Mesothelial cell of epicardium (in vitro differentiated cells): ENCODE data around the gene NAPB. TPM values are rescaled to one million over a fixed set of nuclear protein-coding genes. Genes with fewer than 3 reads are reported as not detected.

Source experiments
- DNase-seq, 2 experiments: peaks; one replicate each; pipeline ENCODE4 v3.0.0; 2021; ENCODE audit warnings: low spot score in 2 of 2; ENCODE audit not compliant: unreplicated experiment in 2 of 2
- H3K27ac Mint-ChIP-seq: 2 replicates; pipeline ENCODE4 v1.8.0; 2021; ENCODE audit warnings: mixed read lengths
- H3K27me3 Mint-ChIP-seq: 2 replicates; pipeline ENCODE4 v1.8.0; 2021; ENCODE audit warnings: low read depth, mixed read lengths
- H3K36me3 Mint-ChIP-seq: 2 replicates; pipeline ENCODE4 v1.8.0; 2021; ENCODE audit warnings: mixed read lengths
- H3K4me1 Mint-ChIP-seq: 2 replicates; pipeline ENCODE4 v1.8.0; 2021; ENCODE audit warnings: mixed read lengths
- H3K4me3 Mint-ChIP-seq: 2 replicates; pipeline ENCODE4 v1.8.0; 2021; ENCODE audit warnings: mild to moderate bottlenecking, moderate library complexity, mixed read lengths
- H3K9me3 Mint-ChIP-seq: 2 replicates; pipeline ENCODE4 v1.8.0; 2021; ENCODE audit warnings: mixed read lengths
- CTCF ChIP-seq: fragments of 200-600 bp; sonication (generic); IDR thresholded peaks from one replicate; pipeline ENCODE4 v1.5.0; 2021; ENCODE audit warnings: antibody characterized with exemption; ENCODE audit not compliant: unreplicated experiment
- total RNA-seq: library from RNA; stranded (reverse); gene quantifications from 3 replicates; pipeline ENCODE4 v1.2.1, GENCODE V29; 2021

The NAPB gene
- total RNA-seq, 1 donor from 2014 or later = 18.0 TPM

- Mint-ChIP-seq H3K27me3 (peaks cover 17% of the 10 kb centered on the region), H3K4me3 (no peak overlapping the region), H3K9me3 (no peaks in the 10 kb centered on the region), H3K4me1 (no peaks in the 10 kb centered on the region), H3K36me3 (no peaks in the 10 kb centered on the region), H3K27ac (no peak overlapping the region)
- no peak for TF ChIP-seq CTCF
- DNase-seq = no peak
Measured at GRCh38 chr20:23455639-23456038, 34.4 kb upstream of the NAPB start.

GRCh38 chr20:23454816-23455215, 33.5 kb upstream of the NAPB start:
- Mint-ChIP-seq H3K27ac (no peak overlapping the region), H3K9me3 (no peaks in the 10 kb centered on the region), H3K4me3 (no peak overlapping the region), H3K36me3 (no peaks in the 10 kb centered on the region), H3K4me1 (no peaks in the 10 kb centered on the region), H3K27me3 (peaks cover 17% of the 10 kb centered on the region)
- TF ChIP-seq CTCF = no peak
- DNase-seq = no peak

GRCh38 chr20:23453549-23454543, 32.6 kb upstream of the NAPB start:
- no peaks in the 10 kb centered on the region for H3K9me3 Mint-ChIP-seq
- no peak overlapping the region for H3K27ac Mint-ChIP-seq
- peaks cover 14% of the 10 kb centered on the region for H3K27me3 Mint-ChIP-seq
- TF ChIP-seq CTCF = no peak
- no peaks in the 10 kb centered on the region for H3K4me1 Mint-ChIP-seq
- H3K36me3 Mint-ChIP-seq = no peaks in the 10 kb centered on the region
- no peak overlapping the region for H3K4me3 Mint-ChIP-seq
- DNase-seq = no peak

GRCh38 chr20:23452776-23453175, 31.5 kb upstream of the NAPB start, which contains the start of gene CST11:
CST11 (minus strand) TSS chr20:23452876; CDS start chr20:23452811, 65 bp downstream.
- Mint-ChIP-seq H3K27ac (no peak within 1 kb of the TSS), H3K36me3 (no peaks in the 10 kb centered on the region)

GRCh38 chr20:23451956-23452487, 30.7 kb upstream of the NAPB start:
- DNase-seq = no peak
- H3K4me1 Mint-ChIP-seq = no peaks in the 10 kb centered on the region

More at GRCh38 chr20:23452776-23453175, 31.5 kb upstream of the NAPB start, which contains the start of gene CST11:
- Mint-ChIP-seq H3K9me3 (no peaks in the 10 kb centered on the region), H3K27me3 (peaks cover 13% of the 10 kb centered on the region), H3K4me3 (no peak within 1 kb of the TSS), H3K4me1 (no peaks in the 10 kb centered on the region)
- no peak for DNase-seq
- no peak for TF ChIP-seq CTCF

More at GRCh38 chr20:23451956-23452487, 30.7 kb upstream of the NAPB start:
- TF ChIP-seq CTCF = no peak
- no peaks in the 10 kb centered on the region for H3K36me3 Mint-ChIP-seq
- no peak overlapping the region for H3K27ac Mint-ChIP-seq
- H3K9me3 Mint-ChIP-seq = no peaks in the 10 kb centered on the region
- peaks cover 13% of the 10 kb centered on the region for H3K27me3 Mint-ChIP-seq
- no peak overlapping the region for H3K4me3 Mint-ChIP-seq
